Pulmonary artery endothelial cell (primary cell): ENCODE measurements around the gene KLK1. TPM values are rescaled to one million over a fixed set of nuclear protein-coding genes. Genes with fewer than 3 reads are reported as not detected.

Source experiments
- DNase-seq: peaks from one replicate; pipeline ENCODE4 v3.0.0-alpha.2; 2011; ENCODE audit warnings: low read depth, low spot score
- total RNA-seq: library from RNA; depleted of rRNA; stranded (reverse); fragments of >200 nt; gene quantifications from 2 replicates; pipeline ENCODE4 v1.2.3, GENCODE V29; 2014

Gene KLK1
- total RNA-seq, 1 donor from 2014 or later, result not detected

DNA sequence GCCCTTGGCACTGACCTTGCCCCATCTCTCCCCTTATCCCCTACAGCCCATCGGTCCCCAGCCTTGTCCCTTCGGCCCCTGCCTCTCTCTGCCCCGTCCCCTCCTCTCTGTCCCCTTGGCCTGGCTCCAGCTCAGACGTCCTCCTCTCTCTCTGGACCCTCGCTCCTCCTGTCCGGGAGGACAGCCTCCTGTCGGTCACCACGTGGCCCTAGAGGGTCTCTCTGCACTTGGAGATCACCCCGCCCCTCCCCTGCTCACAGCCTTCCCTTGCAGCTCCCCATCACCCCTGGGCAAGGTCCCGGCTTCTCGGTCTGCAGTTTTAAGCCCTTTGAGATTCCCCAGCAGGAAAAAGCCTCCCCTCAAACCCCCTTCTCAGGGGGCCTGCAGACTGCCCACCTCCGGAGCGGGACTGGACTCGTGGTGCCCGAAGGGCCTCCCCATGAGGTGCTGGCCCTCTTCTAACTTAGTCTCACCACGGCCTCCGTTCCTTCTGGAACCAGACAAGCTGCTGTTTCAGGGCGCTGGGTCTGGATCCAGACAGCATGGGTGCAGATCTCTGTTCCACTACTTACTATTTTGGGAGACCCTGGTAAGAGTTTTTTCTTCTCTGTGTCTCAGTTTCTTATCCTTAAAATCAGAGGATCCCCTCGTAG, 13.1 kb upstream of the KLK1 start:
- DNase-seq, result no peak

DNA sequence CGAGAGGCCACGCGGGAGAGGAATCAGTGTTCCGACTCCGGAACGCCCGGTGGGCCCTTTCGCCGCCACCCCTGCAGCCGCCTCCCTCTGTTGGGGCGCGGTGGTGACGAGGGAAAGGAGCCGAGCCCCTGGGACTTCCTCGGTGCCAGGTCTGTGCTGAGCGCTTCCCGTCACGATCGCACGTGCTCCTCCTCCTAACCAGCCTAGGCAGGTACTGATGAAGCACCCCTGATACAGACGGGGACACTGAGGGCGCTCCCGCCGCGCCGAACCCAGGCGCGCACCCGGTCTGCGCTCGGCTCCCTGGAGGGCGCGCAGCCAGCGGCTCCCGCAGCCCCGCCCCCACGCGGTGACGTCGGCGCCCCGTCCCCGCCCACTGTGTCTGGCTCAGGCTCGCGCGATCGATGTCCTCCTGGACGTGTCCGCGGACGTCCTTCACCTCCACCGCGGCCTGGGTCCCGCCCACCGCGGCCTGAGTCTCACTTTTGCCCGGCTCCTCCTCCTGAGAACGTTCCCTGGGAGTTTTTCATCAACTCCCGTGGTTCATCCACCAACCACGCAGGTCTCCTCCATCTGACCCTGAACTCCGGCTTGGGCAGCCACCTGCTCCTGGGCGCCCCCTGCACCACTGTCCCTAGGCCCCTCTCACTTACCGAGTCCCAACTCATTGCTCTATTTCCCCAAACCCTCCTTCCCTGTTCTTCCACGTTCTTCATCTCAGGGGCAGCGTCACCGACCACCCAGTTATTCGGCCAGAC, 12.4 kb upstream of the KLK1 start:
- DNase-seq, result no peak

DNA sequence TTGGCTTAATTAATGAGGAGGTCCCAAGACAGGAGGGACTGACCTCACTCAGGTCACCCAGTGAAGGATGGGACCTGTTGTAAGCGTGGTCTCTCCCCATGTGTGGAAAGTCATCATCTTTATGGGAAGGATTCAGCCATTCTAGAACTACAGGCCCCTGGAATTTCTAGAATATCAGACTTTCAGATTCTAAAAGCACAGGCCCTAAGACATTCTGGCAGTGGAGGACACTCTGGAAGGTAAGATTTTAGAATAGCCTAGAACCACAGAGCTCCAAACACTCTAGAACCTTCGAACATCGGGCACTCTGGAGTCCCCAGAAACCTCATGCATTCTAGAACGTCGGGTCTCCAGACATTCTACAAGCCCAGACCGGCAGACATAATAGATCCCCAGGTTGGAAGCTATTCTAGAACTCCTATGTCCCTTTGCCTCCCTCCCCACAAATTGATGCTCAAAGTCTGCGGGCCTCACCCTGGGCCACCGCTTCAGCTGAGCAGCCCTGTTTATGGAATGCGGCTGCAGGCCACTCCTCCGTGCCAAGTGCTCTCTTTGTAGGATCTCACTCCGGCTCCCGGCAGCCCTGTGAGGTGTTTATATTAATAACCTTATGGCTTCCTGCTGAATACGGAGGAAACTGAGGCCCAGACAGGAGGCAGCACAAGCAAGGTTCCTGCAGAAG, 11.7 kb upstream of the KLK1 start:
- no peak for DNase-seq

DNA sequence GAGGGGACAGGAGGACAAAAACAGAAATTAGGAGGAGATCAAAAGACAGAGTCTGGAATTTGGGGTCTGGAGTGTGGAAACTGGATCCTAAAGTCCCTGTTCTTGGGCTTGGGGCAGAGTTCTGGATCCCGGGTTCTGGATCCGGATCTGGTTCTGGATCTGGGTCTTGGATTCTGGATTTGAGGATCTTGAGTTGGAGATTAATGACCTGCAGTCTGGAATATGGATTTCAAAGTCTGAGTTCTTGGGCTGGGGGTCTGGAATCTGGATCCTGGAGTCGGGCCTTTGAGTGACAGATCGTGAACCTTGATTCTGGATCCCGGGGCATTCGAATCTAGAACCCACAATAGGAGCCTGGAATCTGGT, 10.2 kb upstream of the KLK1 start:
- no peak for DNase-seq

DNA sequence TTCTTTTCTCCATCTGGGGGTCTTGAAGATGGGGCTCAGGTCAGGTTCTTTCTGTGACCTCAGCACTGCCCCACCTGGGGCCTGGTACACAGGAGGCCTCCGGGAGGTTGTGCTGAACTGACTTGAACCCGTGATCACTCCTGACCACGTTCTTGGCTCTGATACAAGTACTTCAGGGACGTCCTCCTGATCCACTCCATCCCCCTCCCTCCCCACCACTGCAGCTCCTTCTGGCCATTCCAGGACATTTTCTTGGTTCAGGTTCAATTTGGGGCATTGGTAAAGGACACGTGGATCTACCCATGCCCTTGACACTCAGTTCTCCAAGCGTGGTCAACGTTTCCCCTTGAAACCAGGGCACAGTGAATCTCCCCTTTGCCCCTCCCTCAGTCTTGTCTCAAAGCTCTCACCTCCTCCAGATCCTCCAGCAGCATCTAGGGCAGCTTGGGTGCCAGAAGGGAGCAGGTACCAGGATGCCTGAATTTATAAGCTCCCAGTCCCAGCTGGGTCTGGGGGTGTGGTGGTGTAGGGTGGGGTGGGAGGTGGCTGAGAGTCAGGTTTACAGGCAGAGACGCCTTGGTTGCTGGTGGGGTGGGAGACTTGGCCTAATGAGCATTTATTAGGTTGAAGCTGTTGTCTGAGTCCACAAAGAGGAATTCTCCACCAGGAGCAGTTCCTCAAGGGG, 9.7 kb upstream of the KLK1 start, which contains the start of gene KLK15:
Gene KLK15, minus strand, starts transcription at position 458 of the 685 bp plus-strand sequence. CDS start 2,082 bp downstream, outside the sequence.
- DNase-seq, result no peak

DNA sequence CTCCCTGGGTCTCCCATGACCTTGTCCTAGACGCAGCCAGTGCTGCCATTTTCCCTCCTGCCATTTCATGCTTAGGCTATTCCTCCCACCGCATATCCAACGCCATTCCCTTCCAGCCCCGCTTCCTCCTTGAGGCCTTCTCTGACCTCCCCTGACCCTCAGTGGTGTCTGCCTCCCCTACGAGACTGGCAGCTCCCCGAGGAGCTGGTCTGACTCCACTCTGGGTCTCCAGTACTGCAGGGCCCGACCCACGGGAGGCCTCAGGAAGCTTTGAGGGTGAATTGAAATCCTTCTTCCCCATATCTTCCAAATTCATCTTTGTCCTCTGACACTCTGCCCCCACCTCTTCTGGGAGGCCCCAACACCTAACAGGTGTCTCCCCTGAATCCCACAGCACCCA, 9.1 kb upstream of the KLK1 start:
- DNase-seq, result no peak

DNA sequence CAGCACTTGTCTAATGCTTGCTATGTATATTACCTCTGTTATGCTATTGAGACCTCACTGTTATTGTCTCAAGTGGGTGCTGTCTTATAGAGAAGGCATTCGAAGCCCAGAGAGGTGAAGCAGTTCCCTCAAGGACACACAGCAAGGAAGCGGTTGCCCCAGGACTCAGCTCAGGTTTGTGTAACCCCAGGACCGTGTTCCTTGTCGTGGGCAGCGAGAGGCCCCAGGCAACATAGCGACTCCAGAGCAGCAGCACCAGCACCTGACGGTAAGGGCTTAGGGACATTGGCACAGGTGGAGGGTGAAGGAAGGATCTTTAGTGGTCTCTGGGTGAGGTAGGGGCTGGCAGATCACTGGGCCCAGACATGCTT, 7.4 kb upstream of the KLK1 start:
- no peak for DNase-seq

DNA sequence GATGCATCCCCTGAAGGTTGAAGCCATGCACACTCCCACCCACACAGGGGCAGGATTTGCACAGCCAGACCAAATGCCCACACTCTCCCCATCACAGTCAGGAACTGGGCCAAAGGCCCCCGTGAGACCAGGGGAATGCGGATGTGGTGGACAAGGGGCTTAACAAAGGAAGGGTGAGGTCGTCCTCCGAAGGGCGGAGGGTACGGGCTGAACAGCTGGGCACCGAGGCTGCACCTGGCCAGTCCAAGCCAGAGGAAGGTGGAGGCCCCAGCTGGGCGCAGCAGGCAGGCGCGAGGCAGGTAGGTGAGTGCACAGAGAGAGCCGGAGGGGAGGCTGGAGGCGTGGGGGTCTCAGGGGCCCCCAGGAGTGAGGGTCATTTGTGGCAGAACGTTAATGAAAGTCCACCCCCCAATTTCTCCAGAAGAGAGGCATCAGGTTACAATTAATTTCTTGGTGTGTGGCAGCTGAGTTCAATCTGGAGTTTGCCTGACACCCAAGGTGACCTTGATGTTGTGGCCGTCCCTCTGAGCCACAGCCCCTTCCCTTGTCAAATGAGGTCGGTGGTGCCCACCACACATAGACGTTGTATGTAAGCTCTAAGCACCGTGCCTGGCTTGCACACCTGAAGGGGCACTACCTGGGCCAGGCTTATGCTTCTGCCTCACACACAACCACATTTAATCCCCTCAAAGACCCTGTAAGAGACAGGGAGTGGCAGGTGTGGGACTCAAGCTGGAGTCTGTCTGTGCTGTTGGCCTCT, 6.9 kb upstream of the KLK1 start:
- no peak for DNase-seq

DNA sequence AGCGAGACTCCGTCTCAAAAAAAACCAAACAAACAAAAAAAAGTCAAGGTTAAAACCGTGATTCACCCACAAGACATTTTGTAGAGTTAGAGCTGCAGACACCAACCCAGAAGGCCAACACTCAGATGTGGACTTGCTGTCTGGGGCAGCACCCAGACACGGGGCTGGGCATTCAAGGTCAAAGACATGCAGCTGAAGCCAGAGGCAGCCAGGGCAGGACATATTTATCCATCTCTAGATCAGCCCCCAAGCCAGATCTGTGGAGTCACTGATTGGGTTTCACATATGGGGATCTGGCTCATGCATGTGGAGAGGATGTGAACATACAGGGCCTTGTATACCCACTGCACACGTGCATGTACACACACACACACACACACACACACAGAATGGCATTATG, 6.2 kb upstream of the KLK1 start:
- no peak for DNase-seq

DNA sequence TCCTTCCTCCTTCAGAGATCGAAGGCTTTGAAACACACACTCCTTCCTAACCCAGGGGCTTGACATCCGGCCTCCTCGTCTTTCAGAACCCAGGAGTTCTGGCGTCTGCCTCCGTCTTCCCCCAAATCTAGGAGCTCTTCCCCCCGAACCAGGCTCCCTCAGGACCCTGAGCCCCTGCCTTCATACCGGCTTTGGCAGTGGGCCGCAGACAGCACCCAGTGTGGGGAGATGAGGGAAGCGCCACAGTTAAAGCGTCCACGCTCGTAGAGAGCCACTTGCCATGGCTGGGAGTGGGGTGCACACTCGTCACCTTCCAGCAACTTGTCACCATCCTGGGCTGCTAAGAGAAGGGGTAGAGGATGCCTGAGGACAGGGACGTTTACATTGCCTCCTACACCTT, 3.9 kb upstream of the KLK1 start:
- no peak for DNase-seq

DNA sequence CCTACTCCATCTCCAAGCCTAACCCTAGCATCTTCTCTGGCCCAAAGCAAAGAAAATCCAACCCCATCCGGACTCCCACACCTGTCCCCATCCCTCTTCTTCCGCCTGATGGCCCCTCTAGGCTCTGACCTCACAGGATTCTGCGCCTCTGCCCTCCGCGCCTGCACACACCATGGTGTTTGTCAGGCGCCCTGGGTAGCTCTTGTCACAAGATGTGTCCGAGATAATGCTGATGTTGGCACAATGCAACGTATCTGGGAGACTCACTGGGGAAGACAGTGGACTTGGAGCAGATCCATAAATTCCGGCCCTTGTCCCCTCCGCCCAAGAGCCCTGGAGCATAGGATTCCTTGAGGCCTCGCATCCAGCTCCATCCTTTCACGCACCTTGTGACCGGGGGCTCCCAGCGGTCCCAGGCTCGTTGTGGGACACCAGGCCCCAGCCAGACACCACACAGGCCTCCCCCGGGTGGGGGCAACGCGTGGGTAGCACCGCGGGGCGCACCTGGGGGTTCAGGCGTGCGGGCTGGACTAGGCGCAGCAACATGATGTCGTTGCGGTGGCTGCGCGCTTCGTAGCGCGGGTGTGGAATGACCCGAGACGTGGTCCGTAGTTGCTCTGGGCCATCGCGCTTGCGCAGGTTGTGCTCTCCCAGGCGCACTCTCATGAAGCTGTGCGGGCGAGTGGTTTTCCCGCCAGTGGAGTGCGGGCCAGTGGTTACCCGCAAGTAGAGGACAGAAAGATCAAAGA, 3.1 kb upstream of the KLK1 start:
- DNase-seq, result no peak

DNA sequence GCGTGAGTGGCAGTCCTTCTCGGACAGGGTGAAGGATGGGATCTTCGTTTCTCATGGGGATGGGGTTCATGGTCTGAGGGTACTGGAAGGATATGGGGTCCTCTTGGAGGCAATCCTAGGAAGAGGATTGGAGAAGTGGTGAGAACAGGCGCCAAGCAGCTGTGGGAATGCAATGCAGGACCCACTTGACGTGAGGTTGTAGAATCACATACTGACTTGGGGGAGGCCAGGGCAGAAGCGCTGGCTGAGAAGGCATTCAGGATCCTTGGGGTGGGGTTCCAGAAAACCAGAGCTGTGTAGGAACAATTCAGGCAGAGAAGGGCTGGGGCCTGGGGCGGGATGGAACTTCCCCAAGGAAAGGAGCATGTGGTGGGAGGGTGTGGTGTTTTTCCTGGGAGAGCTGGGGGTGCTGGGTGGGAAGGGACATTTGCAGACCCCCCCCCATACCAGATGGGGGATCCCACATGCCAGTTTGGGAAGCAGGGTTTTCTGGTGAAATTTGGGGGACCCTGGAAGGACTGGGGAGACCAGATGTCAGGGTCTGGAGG, 852 bp downstream of the KLK1 start:
- no peak for DNase-seq

DNA sequence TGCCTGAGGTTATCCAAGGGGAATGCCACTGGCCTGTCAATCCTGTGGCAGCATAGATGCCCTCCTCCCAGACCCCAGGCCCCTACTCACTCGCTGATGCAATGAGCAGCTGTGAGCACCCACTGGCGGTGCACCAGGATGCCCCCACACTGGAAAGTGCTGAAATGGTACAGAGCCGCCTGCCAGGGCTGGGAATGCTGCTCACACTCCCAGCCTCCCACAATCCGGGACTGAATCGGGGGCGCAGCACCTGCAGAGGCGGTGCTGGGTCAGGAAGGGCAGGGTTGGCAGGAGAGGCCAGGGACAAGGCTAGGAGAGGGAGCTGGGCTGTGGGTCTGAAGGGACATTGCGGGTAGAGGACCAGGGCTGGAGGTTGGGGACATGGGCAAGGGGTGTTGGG, 2.0 kb downstream of the KLK1 start:
- DNase-seq, result no peak

DNA sequence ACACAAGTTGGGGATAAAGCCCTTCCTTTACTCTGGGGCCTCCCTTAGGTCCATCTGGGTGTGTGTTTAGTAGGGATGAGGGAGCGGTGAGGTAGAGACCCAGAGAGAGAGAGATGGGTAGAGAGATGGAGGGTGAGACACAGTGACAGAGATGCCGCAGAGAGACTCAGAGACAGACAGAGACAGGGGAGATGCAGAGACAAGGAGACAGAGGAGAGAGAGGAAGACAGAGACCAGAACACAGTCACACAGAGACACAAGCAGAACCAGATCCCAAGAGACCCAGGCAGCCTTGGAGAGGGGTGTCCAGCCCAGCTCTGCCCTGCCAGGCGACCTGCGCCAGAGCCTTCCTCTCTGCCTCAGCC, 2.4 kb downstream of the KLK1 start:
- no peak for DNase-seq

DNA sequence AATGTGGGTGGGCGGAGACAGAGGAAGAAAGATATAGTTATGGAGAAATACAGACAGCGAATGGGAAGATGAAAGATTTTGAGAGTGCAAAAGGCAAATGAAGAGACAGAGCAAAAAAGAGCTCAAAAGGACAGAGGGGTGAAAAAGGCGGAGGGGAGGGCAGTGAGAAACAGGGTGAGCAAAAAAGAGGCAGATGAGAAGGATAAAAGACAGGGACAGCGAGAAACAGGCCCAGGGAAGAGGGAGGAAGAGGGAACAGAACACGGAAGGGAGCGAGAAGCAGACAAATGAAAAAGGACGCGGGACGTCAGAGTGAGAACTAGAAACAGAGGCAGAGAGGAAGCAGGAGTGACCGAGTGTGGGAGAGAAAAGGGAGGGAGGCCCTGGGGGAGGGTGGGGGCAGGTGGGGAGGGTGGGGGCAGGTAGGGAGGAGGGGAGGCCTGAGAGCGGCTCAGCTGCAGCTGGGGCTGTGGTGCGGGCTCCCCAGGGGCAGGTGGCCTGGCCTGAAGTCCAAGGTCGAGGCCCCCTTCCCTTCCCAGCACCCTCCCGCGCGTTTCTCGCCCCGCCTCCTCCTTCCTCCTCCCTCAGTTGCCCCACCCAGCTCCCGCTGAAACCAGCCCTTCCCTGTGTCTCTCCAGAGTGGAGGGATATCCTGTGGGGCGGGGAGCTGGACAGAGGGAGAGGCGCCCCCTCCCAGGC, 2.9 kb downstream of the KLK1 start:
- DNase-seq, result no peak

DNA sequence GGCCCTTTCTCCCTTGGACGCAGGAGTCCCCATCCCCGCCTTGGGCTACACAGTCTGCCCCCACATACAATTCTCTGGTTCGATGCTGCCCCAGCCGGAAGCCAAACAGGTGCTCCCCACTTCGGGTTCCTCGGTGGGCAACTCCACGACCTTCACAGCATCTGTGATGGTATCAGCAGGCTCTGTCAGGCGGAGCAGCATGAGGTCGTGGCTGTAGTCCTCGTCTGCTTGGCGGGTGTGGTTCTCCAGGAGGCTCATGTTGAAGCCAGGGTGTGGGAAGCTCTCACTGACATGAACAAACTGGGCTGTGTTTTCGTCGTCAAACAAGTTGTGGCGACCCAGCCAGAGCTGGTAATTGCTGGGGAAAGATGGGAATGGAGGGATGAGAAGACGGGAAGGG, 3.5 kb downstream of the KLK1 start:
- no peak for DNase-seq

DNA sequence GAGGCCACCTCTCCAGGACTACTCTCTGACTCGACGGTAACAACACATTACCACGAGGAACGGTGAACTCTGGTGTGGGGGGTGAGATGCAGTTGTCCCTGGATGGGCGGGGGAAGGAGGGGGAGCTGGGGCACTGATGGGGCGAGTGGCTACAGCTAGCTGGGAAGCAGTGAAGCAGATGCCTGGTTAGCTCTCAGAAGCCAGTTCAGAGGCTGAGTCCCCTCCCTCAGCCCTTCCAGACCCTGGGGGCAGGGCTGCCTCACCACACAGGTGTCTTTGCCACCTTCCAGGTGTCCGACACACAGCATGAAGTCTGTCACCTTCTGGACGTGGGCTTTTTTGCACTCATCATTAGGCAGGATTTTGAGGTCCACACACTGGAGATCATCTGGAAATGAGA, 4.0 kb downstream of the KLK1 start:
- DNase-seq, result no peak

DNA sequence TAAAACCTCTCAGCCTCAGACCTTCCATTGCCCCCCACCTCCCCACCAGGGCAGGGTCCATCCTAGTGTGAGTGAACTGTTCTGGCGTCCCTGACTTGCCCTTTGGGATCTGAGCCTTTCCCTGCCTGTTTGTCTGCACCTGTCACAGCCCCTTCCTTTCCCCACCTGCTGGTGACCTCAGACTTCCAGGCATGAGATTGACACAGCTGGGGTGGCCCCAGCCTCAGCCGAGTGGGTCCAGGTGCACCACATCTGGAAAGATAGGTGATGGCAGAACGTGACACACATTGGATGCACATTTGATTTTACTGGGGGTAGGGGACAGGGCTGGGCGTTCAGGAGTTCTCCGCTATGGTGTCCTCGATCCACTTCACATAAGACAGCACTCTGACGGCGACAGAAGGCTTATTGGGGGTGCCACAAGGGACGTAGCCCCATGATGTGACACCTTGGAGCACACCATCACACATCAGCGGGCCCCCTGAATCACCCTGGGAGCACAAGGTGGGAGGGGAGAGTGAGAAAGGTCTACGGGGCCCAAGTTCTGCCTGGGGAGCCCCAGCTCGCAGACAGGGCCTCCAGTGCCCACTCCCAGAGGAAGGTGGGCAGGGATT, 4.6 kb downstream of the KLK1 start:
- no peak for DNase-seq
